ENCODE results near the gene CNTNAP2. TPM values are rescaled to one million over a fixed set of nuclear protein-coding genes. Genes with fewer than 3 reads are reported as not detected.

The CNTNAP2 gene
- total and polyA plus RNA-seq, 2 of the 8 experiments (the other 6 are each of a cell fraction or from before 2014, with no cell fraction given) = 27.9 to 71.0 TPM

GRCh38 chr7:146683439-146683838 lies 566.8 kb downstream of the CNTNAP2 start:
- H3K4ac ChIP-seq (replicated peaks; ENCODE audit: insufficient read length, low read depth, low read length) = no peak overlapping the region
- no peak overlapping the region for H3K9ac ChIP-seq (replicated peaks in 1 of 4; ENCODE audit: extremely low read depth in 1 of 4, low read depth in 3 of 4, low read length in 3 of 4)
- H3K9me3 ChIP-seq (ENCODE audit: insufficient read depth in 2 of 2, low read depth in 1 of 2, low read length in 1 of 2) = no peaks in the 10 kb centered on the region
- DNase-seq (ENCODE audit: low read depth in 1 of 2, low spot score in 2 of 2) (no peak), FAIRE-seq (no peak)
- H3K27me3 ChIP-seq (replicated peaks in 1 of 4; ENCODE audit: control insufficient read depth in 3 of 4, extremely low read depth in 1 of 4, insufficient read depth in 3 of 4, low read length in 3 of 4) = no peaks in the 10 kb centered on the region
- H2BK5ac ChIP-seq (ENCODE audit: low read depth, low read length) = no peak overlapping the region
- no peak overlapping the region for H3K23ac ChIP-seq (ENCODE audit: insufficient read length)
- no peak overlapping the region for H3K56ac ChIP-seq (replicated peaks; ENCODE audit: insufficient read length, low read depth, low read length)
- H2AK5ac ChIP-seq (ENCODE audit: low read depth, low read length) = no peak overlapping the region
- H3K4me3 ChIP-seq (ENCODE audit: extremely low read depth in 1 of 4, insufficient read depth in 2 of 4, low read depth in 3 of 4, low read length in 4 of 4) = no peak overlapping the region
- no peak for TF ChIP-seq NRF1 (IDR thresholded peaks at IDR 0.05; ENCODE audit: low read depth, low read length)
- TF ChIP-seq, protein P1, sequence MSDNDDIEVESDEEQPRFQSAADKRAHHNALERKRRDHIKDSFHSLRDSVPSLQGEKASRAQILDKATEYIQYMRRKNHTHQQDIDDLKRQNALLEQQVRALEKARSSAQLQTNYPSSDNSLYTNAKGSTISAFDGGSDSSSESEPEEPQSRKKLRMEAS (IDR thresholded peaks at IDR 0.05) = no peak
- TF ChIP-seq, protein P2, sequence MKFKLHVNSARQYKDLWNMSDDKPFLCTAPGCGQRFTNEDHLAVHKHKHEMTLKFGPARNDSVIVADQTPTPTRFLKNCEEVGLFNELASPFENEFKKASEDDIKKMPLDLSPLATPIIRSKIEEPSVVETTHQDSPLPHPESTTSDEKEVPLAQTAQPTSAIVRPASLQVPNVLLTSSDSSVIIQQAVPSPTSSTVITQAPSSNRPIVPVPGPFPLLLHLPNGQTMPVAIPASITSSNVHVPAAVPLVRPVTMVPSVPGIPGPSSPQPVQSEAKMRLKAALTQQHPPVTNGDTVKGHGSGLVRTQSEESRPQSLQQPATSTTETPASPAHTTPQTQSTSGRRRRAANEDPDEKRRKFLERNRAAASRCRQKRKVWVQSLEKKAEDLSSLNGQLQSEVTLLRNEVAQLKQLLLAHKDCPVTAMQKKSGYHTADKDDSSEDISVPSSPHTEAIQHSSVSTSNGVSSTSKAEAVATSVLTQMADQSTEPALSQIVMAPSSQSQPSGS (IDR thresholded peaks at IDR 0.05; ENCODE audit: low read length) = no peak
- WGBS, 2 experiments (ENCODE audit: extremely low coverage in 1 of 2, insufficient coverage in 1 of 2, insufficient read length in 1 of 2, insufficient replicate concordance in 2 of 2, low coverage in 1 of 2, low lambda C conversion rate in 2 of 2, missing lambda C conversion rate in 1 of 2) = 89% methylated on average over 1 of the region's 1 CpG; no CpG with 5 or more reads in 1 of the 2 experiments
- no peak overlapping the region for H3K27ac ChIP-seq (ENCODE audit: low read depth, low read length)
- H3K36me3 ChIP-seq (ENCODE audit: control insufficient read depth in 2 of 4, insufficient read depth in 4 of 4, low read length in 3 of 4) = no peaks in the 10 kb centered on the region
- H3K4me1 ChIP-seq (replicated peaks in 1 of 4; ENCODE audit: control insufficient read depth in 3 of 4, insufficient read depth in 4 of 4, low read length in 3 of 4) = no peaks in the 10 kb centered on the region
- POLR2A ChIA-PET (ENCODE audit: partially characterized antibody) = no interaction called here
- H4K8ac ChIP-seq (ENCODE audit: extremely low read depth, insufficient read depth, low read length) = no peak overlapping the region
- H4K91ac ChIP-seq (replicated peaks; ENCODE audit: insufficient read length, low read length) = no peak overlapping the region
- H2AFZ ChIP-seq (ENCODE audit: low read length) = no peak overlapping the region
- no peak overlapping the region for H2BK12ac ChIP-seq (ENCODE audit: low read depth, low read length)
- no peak overlapping the region for H4K5ac ChIP-seq (ENCODE audit: insufficient read length, low read depth, low read length)
- CTCF ChIA-PET (ENCODE audit: partially characterized antibody) = no interaction called here
- no peak overlapping the region for H3K18ac ChIP-seq (ENCODE audit: extremely low read depth, low read length)
- no peaks in the 10 kb centered on the region for H3K23me2 ChIP-seq (ENCODE audit: low read depth, low read length)
- H3K4me2 ChIP-seq (ENCODE audit: insufficient read depth in 1 of 2, low read depth in 2 of 2, low read length in 2 of 2) = no peak overlapping the region
- H4K20me1 ChIP-seq (replicated peaks in 1 of 2; ENCODE audit: control insufficient read depth in 1 of 2, insufficient read depth in 2 of 2, low read length in 2 of 2) = no peaks in the 10 kb centered on the region
- H3K79me2 ChIP-seq (ENCODE audit: control insufficient read depth in 1 of 2, insufficient read depth in 2 of 2, low read length in 2 of 2) = no peaks in the 10 kb centered on the region
- no peak overlapping the region for H2BK20ac ChIP-seq (ENCODE audit: low read length)
- H3K79me1 ChIP-seq (ENCODE audit: low read depth, low read length) = no peaks in the 10 kb centered on the region
- H2BK120ac ChIP-seq (replicated peaks; ENCODE audit: low read depth, low read length) = no peak overlapping the region
- no peak overlapping the region for H3K14ac ChIP-seq (ENCODE audit: insufficient read length)
- H2BK15ac ChIP-seq (ENCODE audit: low read length) = no peak overlapping the region
